Neural crest cell (in vitro differentiated cells): ENCODE measurements around the gene HSD17B11. TPM values are rescaled to one million over a fixed set of nuclear protein-coding genes. Genes with fewer than 3 reads are reported as not detected.

Source experiments
- DNase-seq: peaks from one replicate; pipeline ENCODE4 v3.0.0; 2021; ENCODE audit warnings: low read depth, mixed read lengths, low spot score
- H3K27ac Mint-ChIP-seq: one replicate; pipeline ENCODE4 v1.8.0; 2021; ENCODE audit warnings: mild to moderate bottlenecking, mixed read lengths; ENCODE audit not compliant: unreplicated experiment
- H3K27me3 Mint-ChIP-seq: 2 replicates; pipeline ENCODE4 v1.8.0; 2021; ENCODE audit warnings: low read depth, mild to moderate bottlenecking, mixed read lengths
- H3K36me3 Mint-ChIP-seq: 2 replicates; pipeline ENCODE4 v1.8.0; 2021; ENCODE audit warnings: low read depth, mild to moderate bottlenecking, mixed read lengths
- H3K4me1 Mint-ChIP-seq: 2 replicates; pipeline ENCODE4 v1.8.0; 2021; ENCODE audit warnings: mixed read lengths
- H3K4me3 Mint-ChIP-seq: one replicate; pipeline ENCODE4 v1.8.0; 2021; ENCODE audit warnings: mild to moderate bottlenecking, mixed read lengths
- H3K9me3 Mint-ChIP-seq: 2 replicates; pipeline ENCODE4 v1.8.0; 2021; ENCODE audit warnings: mixed read lengths
- total RNA-seq: library from RNA; stranded (reverse); gene quantifications from 2 replicates; pipeline ENCODE4 v1.2.1, GENCODE V29; 2021
- TF ChIP-seq, protein P1 (sequence below): fragments of 200-600 bp; sonication (generic); conservative IDR thresholded peaks from 2 replicates; pipeline ENCODE4 v1.5.0; 2021; ENCODE audit warnings: antibody characterized with exemption, mild to moderate bottlenecking

The HSD17B11 gene
- total RNA-seq, 1 donor from 2014 or later: 18.4 TPM

DNA sequence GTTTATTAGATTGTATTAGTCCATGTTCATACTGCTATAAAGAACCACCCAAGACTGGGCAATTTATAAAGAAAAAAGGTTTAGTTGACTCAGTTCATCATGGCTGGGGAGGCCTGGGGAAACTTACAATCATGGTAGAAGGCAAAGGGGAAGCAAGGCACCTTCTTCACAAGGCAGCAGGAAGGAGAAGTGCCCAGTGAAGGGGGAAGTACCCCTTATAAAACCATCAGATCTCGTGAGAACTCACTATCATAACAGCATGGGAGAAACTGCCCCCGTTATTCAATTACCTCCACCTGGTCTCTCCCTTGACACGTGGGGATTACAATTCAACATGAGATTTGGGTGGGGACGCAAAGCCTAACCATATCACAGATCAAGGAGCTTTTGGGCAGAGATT, 60.2 kb downstream of the HSD17B11 start:
- H3K9me3 Mint-ChIP-seq: peaks cover 24% of the 10 kb centered on the region
- no peaks in the 10 kb centered on the region for H3K27me3 Mint-ChIP-seq

GRCh38 chr4:87327136-87327535, 63.9 kb downstream of the HSD17B11 start:
- DNase-seq: no peak
- H3K4me3 Mint-ChIP-seq: no peak overlapping the region
- H3K27ac Mint-ChIP-seq: no peak overlapping the region
- no peaks in the 10 kb centered on the region for H3K27me3 Mint-ChIP-seq
- H3K36me3 Mint-ChIP-seq: peaks cover 8% of the 10 kb centered on the region
- peaks cover 5% of the 10 kb centered on the region for H3K9me3 Mint-ChIP-seq
- TF ChIP-seq, protein P1, sequence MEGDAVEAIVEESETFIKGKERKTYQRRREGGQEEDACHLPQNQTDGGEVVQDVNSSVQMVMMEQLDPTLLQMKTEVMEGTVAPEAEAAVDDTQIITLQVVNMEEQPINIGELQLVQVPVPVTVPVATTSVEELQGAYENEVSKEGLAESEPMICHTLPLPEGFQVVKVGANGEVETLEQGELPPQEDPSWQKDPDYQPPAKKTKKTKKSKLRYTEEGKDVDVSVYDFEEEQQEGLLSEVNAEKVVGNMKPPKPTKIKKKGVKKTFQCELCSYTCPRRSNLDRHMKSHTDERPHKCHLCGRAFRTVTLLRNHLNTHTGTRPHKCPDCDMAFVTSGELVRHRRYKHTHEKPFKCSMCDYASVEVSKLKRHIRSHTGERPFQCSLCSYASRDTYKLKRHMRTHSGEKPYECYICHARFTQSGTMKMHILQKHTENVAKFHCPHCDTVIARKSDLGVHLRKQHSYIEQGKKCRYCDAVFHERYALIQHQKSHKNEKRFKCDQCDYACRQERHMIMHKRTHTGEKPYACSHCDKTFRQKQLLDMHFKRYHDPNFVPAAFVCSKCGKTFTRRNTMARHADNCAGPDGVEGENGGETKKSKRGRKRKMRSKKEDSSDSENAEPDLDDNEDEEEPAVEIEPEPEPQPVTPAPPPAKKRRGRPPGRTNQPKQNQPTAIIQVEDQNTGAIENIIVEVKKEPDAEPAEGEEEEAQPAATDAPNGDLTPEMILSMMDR: no peak
- no peaks in the 10 kb centered on the region for H3K4me1 Mint-ChIP-seq

More for the DNA sequence above, 60.2 kb downstream of the HSD17B11 start:
- Mint-ChIP-seq H3K4me1 (no peaks in the 10 kb centered on the region), H3K27ac (no peak overlapping the region), H3K36me3 (peaks cover 34% of the 10 kb centered on the region), H3K4me3 (no peak overlapping the region)
- TF ChIP-seq, protein P1: no peak
- no peak for DNase-seq

GRCh38 chr4:87326460-87326859, 64.5 kb downstream of the HSD17B11 start:
- Mint-ChIP-seq H3K4me1 (no peaks in the 10 kb centered on the region), H3K9me3 (peaks cover 5% of the 10 kb centered on the region)

GRCh38 chr4:87322754-87323153, 68.2 kb downstream of the HSD17B11 start, which contains the start of gene HSD17B13:
HSD17B13 (minus strand) TSS chr4:87322882; CDS start chr4:87322841, 41 bp downstream.
- no peaks in the 10 kb centered on the region for H3K36me3 Mint-ChIP-seq
- H3K9me3 Mint-ChIP-seq: no peaks in the 10 kb centered on the region
- H3K4me3 Mint-ChIP-seq: no peak within 1 kb of the TSS
- H3K27ac Mint-ChIP-seq: no peak within 1 kb of the TSS
- H3K4me1 Mint-ChIP-seq: no peaks in the 10 kb centered on the region
- H3K27me3 Mint-ChIP-seq: no peaks in the 10 kb centered on the region
- TF ChIP-seq, protein P1: no peak
- no peak for DNase-seq

More at GRCh38 chr4:87326460-87326859, 64.5 kb downstream of the HSD17B11 start:
- TF ChIP-seq, protein P1: no peak
- Mint-ChIP-seq H3K36me3 (peaks cover 8% of the 10 kb centered on the region), H3K4me3 (no peak overlapping the region), H3K27me3 (no peaks in the 10 kb centered on the region), H3K27ac (no peak overlapping the region)
- DNase-seq: no peak

- Mint-ChIP-seq H3K9me3 (no peaks in the 10 kb centered on the region), H3K27me3 (no peaks in the 10 kb centered on the region), H3K4me1 (no peaks in the 10 kb centered on the region), H3K27ac (no peak overlapping the region), H3K36me3 (no peaks in the 10 kb centered on the region), H3K4me3 (no peak overlapping the region)
- DNase-seq: no peak
- TF ChIP-seq, protein P1: no peak
Observed at GRCh38 chr4:87321888-87322287, 69.1 kb downstream of the HSD17B11 start.
